Germinal center (tissue), 1 donor: ENCODE measurements around the gene KIAA1671.
A peak's percentile ranks its signal among the peaks of the same experiment; 100 is the strongest.

Source experiments
- DNase-seq: peaks from one replicate; pipeline ENCODE4 v3.0.0; 2012; ENCODE audit warnings: mixed read lengths, low spot score

The KIAA1671 gene

DNA sequence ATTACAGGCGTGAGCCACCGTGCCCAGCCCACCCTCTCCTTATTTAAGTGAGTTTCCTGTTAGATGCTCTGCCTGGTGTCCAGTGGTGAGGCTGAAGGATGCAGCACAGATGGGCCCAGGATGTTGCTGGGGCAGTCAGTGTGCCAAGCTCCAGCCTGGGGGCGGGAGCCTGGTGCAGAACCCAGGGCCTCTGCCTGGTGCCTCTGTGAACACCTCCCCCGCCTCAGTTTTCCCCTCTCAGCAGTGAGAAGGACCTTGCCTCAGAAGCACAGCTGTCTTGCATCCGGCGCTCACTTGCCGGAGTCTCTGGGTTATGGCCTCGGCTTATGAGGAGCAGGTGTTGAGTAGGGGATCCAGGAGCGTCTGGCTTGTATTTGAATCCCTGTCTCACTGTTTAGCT is 116.2 kb downstream of the KIAA1671 start:
- DNase-seq: no peak

DNA sequence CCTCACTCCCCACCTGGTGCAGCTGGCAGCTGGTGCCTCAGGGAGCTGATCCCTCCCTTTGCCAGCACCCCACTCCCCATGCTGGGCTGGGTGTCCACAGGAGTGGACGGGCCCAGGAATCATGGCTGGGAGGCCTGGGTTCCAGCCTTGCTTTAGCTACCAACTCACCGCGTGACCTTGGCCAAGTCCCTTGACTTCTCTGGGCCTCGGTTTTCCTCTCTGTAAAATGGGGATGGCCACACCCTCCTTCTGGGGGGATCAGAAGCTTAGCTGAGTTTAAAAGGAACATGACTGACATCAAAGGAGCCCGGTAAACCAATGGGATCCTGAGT is 116.9 kb downstream of the KIAA1671 start:
- DNase-seq: no peak

DNA sequence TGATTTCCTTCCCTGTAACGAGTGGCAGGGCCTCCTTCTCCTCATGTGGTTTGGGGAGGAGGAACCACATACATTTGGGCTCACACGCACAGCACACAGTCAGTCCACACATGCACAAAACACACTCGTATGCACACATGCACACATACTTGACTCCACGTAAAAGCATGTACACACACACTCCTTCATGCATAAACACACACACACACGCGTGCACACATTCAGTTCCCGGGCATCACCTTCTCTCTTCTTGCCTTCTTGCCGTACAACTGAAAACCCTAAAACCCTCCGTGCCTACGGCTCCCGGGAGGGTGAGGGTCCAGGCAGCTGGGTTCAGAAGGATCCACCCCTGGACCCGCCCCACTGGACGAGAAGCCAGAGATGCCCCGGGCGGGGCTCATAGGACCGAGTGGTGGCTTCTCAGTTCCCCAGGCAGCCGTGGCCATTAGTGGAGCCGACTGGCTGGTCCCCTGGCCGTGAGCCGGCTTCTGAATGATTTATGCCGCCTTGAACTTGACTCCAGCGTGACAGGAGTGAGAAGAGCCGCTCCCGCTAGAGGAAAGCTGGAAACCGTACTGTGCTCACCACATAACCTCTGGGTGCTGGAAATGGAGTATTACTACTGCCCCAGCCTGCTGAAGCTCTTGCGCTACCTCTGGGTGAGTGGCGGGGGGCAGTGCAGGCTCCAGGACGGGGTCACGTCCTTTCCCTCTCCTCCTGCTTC is 117.4 kb downstream of the KIAA1671 start:
- no peak for DNase-seq

DNA sequence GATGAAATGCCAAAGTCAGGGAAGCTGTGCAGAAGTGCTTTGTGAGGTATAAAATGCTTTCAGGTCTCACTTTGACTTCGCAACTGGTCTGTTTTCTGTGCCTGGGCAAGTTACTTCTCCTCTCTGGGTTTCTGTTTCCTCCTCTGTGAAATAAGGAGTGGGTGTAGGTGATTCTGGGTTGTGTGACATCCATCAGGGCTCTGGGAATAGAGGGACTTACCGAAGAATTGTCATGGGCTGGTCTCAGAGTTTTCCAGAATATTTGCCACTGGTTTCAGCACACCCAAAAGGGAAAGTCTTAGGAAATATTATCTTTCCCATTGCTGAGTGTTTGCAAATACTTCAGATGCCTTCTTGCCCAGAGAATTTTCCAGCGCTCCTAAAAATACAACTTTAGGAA is 118.4 kb downstream of the KIAA1671 start:
- DNase-seq: no peak

DNA sequence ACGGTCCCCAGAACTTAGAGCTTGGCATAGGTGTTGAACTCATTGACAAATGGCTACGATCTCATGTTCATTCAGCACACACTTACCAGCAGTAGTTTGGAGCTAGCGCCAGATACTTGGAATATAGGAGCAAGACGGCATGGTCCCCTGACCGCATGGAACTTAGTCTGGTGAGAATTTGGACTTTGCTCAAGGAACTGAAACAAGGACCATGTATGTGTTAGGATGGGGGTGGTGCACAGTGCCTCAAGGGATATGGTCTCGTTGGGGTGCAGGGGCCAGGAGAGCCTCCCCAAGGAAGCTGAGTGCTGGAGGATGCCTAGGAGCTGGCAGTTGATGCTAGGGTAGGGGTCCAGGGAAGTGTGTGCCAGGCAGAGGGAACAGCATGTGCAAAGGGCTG is 119.2 kb downstream of the KIAA1671 start:
- no peak for DNase-seq

DNA sequence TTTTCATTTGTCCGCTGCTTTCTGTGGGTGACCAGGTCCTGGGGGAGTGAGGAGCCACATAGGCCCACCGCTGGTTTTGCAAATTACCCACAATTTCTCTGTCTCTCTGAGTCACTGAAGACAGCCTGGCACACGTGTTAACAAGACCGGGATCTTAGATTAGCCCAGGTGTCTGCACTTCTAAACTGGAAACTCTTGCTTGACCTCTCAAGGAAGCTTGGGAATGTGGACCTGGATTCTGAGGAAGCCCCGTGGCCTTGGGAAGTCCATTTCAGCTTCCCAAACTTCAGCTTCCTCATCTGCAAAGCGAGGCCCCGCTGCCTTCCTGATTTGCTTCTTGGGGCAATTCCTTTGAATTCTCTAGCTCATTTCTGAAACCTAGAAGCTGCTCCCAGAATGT is 119.9 kb downstream of the KIAA1671 start:
- no peak for DNase-seq

DNA sequence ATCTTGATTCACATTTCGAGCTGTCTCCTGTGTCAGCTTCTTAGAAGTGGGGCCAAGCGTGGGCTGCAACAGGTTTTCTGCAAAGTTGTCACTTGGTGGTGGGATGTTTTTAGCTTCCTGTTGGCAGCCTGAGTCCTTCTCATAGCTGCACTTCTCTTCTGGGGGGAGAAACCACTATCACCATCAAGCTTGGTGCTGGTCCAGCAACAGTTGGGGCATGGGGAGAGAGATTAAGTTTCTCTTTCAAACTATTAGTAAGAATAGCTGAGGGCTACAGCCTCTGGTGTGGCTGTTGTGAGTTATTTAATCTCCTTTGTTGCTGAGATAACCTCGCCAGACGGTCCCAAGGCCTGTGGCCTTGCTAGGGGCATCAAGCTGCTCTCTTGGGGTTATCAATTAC is 123.8 kb downstream of the KIAA1671 start:
- DNase-seq: no peak

DNA sequence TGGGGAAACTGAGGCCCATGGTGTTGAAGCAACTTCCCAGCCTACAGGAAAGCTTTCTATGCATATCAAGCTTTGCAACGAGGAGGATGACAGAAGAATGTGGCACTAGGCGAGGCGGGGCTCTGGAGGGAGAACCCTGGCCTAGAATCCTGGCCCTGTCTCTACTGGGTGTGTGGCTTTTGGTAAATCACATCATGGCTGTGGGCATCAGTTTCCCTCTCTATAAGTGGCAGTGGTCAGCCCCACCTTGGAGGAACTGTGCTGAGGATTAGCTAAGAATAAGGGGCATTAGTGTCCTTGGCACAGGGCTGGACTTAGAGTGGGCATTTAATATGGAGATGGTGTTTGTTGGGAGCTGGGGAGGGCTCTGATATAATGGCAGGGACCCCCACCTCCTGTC is 124.5 kb downstream of the KIAA1671 start:
- no peak for DNase-seq

DNA sequence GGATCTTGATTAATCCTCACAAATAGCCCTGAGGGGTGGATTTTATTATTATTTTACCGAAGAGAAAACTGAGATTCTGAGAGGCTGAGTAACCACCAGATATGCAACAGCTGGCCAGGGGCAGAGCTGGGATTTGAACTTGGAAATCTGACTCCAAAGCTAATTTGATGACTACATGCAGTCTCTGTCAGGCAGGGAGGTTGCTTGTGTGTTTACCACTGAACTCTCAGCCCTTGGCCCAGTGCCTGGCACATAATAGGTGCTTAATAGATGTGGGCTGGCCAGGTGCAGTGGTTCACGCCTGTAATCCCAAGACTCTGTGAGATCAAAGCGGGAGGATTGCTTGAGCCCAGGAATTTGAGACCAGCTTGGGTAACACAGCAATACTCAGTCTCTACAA is 125.4 kb downstream of the KIAA1671 start:
- no peak for DNase-seq

DNA sequence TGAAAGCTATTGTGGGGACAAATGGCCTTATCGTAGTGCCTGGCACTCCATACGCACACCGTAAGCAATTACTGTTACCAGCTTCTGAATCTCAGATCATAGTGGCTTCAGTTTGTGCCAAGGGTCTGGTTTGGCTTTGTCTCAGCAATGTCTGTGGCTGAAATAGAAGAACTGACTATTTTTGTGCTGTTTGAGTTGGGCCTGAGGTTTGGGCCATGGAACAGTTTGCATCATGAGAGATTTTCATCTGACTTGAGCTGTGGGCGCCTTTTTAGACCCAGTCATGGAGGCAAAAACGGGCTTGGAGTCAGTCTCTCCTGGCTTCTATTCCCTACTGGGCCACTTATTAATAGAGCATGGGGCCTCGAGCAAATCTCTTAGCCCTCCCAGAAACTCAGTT is 126.1 kb downstream of the KIAA1671 start:
- no peak for DNase-seq

DNA sequence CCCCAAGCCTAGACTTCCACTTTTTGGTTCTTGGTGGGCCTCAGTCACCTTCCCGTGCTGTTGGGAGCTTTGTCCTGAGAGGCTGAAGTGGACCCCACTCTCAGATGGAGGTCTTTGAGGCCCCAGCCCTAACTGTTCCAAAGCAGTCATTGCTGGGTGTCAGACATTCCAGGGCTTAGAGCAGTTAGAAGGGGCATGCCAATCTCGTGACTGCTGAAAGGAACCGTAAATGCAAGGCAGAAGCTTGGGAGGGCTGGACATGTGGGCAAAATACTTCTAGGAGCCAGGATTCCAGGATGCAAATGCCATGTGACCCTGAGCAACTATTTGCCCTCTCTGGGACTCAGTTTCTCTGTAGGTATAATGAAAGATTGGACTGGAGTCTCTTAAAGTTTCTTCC is 128.3 kb downstream of the KIAA1671 start:
- DNase-seq: no peak

DNA sequence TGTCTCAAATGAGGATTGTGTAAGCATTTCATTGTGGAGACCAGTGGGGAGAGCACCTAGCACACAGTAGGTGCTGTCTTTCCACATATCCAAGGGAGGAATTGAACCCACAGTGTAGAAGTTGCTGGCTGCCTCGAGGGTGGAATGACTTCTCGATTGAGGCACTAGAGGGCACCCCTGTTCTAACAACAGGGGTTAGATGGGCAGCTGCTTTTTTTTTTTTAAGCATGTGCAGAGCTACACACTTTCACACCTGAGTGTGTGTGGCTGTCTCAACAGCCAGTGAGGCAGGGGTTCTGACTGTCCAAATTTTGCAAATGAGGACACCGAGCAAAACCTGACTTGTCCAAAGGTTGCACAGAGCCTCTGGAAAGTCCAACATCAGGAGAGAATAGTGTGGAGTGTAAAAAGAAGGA is 128.9 kb downstream of the KIAA1671 start:
- peak; percentile 23 for DNase-seq

DNA sequence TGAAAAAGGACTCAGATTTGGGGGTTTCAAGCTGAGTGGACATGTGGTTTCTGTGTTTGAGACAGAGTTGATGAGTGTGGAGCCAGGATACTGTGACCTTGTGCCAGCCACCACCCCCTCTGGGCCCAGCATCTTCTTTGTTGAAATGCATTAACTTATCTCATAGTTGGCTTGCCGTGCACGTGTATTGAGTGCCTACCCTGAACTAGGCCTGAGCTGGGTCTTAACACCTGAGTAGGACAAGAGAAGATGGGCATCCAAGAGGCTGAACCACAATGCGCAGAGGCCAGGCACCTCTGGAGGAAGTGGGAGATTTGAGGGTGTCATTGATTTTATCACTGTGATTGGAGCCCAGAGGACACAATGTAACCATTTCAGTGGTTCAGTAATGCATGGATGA is 129.6 kb downstream of the KIAA1671 start:
- no peak for DNase-seq

DNA sequence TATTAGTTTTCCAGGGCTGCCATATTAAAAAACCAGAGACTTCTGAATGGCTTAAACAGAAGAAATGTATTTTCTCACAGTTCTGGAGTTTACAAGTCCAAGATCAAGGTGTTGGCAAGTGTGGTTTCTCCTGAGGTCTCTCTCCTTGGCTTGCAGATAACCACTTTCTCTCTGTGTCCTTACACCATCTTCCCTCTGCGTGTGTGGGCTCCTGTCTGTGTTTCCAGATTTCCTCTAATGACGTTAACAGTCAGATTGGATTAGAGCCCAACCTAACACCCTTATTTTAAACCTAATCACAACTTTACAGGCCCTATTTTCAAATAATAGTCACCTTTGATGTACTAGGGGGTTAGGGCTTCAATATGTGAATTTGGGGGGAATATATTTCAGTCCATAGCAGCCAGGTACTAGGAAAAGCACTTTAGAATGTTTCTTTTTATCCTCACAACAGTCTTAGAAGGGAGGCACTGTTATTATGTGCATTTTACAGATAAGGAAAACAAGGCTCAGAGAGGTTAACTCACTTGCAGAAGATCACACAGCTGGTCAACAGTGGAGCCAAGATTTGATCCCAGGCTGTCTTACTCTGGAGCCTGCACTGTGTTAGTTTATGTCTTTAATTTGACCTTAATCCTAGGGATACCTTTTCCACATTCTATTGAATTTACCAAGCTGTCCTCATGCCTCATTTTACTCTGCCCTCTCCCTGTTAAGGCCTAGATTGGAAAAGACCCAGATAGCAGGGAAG is 130.7 kb downstream of the KIAA1671 start:
- DNase-seq: no peak

DNA sequence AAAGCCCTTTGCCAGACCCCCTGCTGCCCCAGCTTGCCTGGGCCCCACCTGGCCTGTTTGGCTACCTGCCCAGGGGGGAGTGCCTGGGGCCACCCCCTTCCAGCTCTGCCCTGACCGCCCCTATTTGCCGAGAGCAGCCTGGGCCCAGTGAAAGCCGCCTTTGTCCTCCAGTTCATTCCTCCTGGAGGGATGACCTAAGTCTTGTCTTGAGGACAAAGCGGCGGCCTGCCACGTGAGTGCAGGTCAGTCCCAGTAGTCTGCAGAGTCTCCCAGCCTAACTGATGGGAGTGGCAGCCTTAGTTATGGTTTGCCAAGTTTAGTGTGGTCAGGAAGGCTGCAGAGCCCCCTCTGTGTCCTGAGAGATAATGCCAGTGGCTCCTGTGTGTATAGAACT is 131.3 kb downstream of the KIAA1671 start:
- no peak for DNase-seq

DNA sequence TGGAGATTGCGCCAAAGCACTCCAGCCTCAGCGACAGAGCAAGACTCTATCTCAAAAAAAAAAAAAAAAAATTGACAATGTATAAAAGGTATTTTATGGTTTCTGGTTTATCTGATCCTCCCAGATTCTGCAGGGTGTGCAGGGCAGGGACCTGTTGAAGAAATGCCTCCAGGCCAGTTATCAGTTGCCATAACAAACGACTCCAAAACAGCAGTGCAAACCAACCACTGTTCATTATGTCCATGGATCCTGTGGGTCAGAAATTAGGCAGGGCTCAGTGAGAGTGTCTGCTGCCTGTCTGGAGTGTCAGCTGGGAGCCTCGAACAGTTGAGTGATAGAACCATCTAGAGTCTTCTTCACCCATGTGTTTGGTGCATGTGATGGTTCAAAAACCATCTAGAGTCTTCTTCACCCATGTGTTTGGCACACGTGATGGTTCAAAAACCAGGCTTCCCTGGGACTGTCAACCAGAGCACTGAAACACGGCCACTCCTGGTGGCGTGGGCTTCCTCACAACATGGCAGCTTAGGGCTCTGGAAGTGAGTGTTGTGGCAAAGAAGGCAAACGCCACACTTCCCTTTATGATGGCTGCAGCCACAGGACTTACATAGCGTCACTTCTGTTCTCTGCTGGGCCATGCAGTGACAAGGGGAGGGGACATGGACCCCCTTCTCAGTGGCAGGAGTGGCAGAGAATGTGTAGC is 132.0 kb downstream of the KIAA1671 start:
- DNase-seq: no peak

DNA sequence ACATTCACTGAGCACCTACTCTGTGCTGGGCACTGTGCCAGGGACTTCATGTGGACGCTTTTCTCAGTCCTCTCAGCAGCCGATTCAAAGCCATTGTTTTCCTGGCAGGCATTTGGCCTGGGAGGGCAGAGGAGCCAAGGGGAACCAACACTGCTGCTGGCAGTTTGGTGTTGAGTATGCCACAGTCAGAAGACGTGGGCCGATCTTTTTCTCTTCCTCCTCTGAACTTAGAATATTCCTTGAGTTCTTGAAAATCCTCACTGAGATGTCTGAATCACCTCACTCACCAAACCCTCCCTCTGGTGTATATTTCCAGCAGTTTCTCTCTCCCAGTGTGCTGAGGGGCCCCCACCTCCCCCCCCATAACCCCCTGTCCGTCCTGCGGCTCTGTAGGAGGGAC is 132.6 kb downstream of the KIAA1671 start:
- no peak for DNase-seq

DNA sequence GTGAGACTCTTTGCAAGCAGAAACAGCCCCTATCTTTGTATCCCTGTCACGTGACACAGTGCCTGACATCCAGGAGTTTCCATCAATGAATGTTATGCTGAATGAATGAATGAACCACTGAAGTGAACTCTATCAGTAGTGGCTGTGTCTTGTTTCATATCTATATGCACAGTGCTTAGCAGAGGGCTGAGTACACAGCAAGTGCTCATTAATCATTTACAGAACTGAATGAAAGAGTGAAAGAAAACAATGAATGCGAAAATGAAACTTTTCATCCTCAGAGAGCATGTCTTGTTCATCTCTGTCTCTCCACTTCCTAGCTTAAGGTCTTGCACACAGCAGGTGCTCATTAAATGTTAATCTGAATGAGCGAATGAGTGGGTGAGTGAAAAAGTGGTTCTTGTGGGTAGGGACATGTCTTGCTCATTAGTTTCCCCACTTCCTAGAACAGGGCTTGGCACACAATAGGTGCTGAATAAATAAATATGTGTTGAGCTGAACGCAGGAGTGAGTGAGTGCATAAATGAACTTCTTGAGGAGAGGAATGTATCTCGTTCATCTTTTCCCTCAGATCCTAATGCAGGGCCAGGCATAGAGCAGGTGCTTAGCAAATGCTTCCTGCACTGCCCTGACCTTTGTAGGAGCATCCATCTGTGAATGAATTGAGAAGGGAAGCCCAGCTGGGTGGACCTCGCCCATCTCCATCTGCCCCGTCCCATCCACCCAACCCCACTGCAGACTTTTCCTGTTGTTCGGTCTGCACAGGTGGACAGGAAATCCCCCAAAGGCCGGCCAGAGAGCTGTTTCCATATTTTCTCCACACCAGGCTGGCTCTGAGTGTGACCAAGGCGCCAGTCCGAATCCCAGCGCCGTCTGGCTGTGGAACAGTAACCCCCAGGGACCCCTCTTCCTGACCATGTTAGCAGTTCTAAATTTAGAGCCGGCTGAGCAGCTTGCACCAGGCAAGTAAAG is 133.7 kb downstream of the KIAA1671 start:
- DNase-seq: no peak

DNA sequence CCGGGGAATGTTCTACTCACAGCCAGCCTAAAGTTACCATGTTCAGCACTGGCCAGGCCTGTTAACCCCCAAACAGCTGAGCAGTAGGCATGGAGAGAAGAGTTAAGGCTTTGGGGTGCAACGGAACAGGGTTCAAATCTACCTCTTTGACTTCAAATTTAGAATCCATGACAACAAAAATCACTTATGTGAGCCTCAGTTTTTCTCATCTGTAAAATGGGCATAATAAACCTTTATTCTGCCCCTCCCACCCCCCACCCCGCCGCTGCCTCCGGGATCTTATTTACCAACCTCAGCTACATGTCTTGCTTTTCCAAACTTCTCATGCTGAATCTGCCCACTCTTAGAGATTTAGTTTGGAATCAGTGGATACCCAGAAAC is 134.4 kb downstream of the KIAA1671 start:
- no peak for DNase-seq

DNA sequence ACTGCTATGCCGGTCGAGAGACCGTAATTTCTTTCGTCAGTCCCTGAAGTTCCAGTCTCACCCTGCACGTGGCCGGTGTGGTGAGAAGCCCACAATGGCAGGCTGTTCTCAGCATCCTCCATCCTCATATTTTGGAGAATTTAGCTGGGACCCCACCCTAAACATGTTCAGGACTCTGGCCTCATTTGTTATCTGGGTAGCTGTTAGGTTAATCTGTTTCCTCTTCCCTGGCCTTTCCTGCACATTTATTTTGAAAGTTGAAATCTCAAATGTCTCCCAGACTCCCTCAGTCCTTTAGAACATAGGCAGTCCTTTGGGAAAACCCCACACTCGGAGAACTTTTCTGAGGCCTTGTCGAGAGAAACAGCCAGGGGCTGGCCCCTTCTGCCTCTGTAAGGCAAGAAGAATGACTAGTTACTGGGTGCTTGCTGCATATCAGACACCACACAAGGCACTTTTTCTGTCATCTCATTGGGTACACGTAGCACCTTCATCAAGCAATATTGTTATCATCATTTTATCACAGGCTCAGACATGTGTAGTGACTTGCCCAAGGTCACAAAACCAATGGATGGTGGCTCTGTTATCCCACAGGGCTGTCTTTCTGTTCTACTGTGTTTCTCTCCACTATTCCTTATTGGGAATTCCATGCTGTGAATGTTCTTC is 137.8 kb downstream of the KIAA1671 start:
- DNase-seq: no peak

DNA sequence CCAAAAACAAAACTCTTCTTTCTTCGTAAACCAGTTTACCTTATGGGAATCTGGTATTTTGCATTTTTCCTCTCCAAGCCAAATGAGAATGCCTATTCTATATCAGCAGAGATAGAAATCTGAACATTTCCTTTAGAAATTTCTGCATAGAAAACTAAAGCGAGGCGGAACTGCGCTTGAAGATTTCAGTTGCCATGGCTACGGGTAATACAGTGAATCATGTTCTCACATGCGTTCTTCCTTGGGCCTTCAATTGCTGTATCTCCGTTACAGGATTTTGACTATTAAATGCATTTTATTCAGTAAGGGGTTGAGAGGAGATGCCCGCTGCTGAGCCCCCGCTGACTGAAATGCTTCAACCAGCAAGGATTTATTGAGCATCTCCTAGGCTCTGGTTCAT is 138.9 kb downstream of the KIAA1671 start:
- DNase-seq: no peak

DNA sequence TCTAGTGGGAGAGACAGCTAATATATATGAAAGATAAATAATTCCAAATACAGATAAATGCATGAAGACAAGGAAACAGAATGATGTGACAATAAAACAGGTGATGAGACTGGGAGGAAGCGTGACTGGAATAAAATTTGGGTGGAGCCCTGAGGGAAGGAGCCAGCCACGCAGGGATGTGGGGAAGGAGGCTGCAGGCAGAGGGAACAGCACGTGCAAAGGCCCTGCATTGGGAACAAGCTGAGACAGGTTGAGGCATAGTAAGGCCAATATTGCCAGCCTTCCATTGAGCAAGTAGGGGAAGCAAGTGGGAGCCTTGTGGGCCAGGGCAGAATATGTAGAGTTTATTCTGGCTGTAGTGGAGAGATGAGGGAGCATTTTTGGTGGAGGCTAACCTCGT is 139.6 kb downstream of the KIAA1671 start:
- DNase-seq: no peak
